ENCODE measurements around the gene FFAR3. TPM values are rescaled to one million over a fixed set of nuclear protein-coding genes. Genes with fewer than 3 reads are reported as not detected.

FFAR3 gene
- total and polyA plus RNA-seq, 4 donors = 0.33 TPM; not detected in 3

GRCh38 chr19:35341565-35342225, 16.6 kb upstream of the FFAR3 start:
- no peak for DNase-seq (ENCODE audit: low spot score)
- Histone ChIP-seq H3K9ac (ENCODE audit: low read depth in 1 of 2, low read length in 2 of 2) (no peak overlapping the region), H3K4me3 (ENCODE audit: low read depth in 1 of 3, low read length in 3 of 3) (no peak overlapping the region), H3K9me3 (ENCODE audit: control insufficient read depth in 4 of 4, low read length in 3 of 4) (no peaks in the 10 kb centered on the region), H3K27me3 (ENCODE audit: control insufficient read depth in 4 of 4, insufficient read depth in 4 of 4, low read length in 3 of 4) (no peaks in the 10 kb centered on the region), H3K4me1 (ENCODE audit: control insufficient read depth in 4 of 4, insufficient read depth in 4 of 4, low read length in 3 of 4) (no peaks in the 10 kb centered on the region), H3K36me3 (ENCODE audit: control insufficient read depth in 4 of 4, insufficient read depth in 3 of 4, low read depth in 1 of 4, low read length in 3 of 4) (no peaks in the 10 kb centered on the region), H3K27ac (ENCODE audit: low read depth in 1 of 2, low read length in 2 of 2) (no peak overlapping the region)
- no peak for TF ChIP-seq GABPA (IDR thresholded peaks at IDR 0.05 in 1 of 2, conservative IDR thresholded peaks at IDR 0.05 in 1 of 2)
- no peak for TF ChIP-seq FOXA2 (IDR thresholded peaks at IDR 0.05)
- no peak for TF ChIP-seq FOXA1 (IDR thresholded peaks at IDR 0.05)
- TF ChIP-seq ATF3 (IDR thresholded peaks at IDR 0.05) = no peak
- no peak for TF ChIP-seq ZBTB33 (IDR thresholded peaks at IDR 0.05)
- no peak for TF ChIP-seq REST (IDR thresholded peaks at IDR 0.05)
- TF ChIP-seq RXRA (IDR thresholded peaks at IDR 0.05) = no peak
- TF ChIP-seq HNF4G (IDR thresholded peaks at IDR 0.05) = no peak
- TF ChIP-seq RAD21 (IDR thresholded peaks at IDR 0.05) = no peak
- TF ChIP-seq MAX (IDR thresholded peaks at IDR 0.05) = no peak
- no peak for TF ChIP-seq JUND (IDR thresholded peaks at IDR 0.05)
- no peak for TF ChIP-seq SP1 (IDR thresholded peaks at IDR 0.05)
- 94% methylated on average over 14 of the region's 14 CpGs for WGBS

GRCh38 chr19:35342430-35342829, 15.8 kb upstream of the FFAR3 start:
- TF ChIP-seq JUND (IDR thresholded peaks at IDR 0.05) (no peak), SP1 (IDR thresholded peaks at IDR 0.05) (no peak)
- 87% methylated on average over 5 of the region's 5 CpGs for WGBS
- no peaks in the 10 kb centered on the region for H3K36me3 ChIP-seq (ENCODE audit: control insufficient read depth in 4 of 4, insufficient read depth in 3 of 4, low read depth in 1 of 4, low read length in 3 of 4)
- no peak for DNase-seq (ENCODE audit: low spot score)
- H3K9ac ChIP-seq (ENCODE audit: low read depth in 1 of 2, low read length in 2 of 2) = no peak overlapping the region
- no peak overlapping the region for H3K27ac ChIP-seq (ENCODE audit: low read depth in 1 of 2, low read length in 2 of 2)
- no peaks in the 10 kb centered on the region for H3K27me3 ChIP-seq (ENCODE audit: control insufficient read depth in 4 of 4, insufficient read depth in 4 of 4, low read length in 3 of 4)
- no peaks in the 10 kb centered on the region for H3K4me1 ChIP-seq (ENCODE audit: control insufficient read depth in 4 of 4, insufficient read depth in 4 of 4, low read length in 3 of 4)
- H3K9me3 ChIP-seq (ENCODE audit: control insufficient read depth in 4 of 4, low read length in 3 of 4) = no peaks in the 10 kb centered on the region
- no peak overlapping the region for H3K4me3 ChIP-seq (ENCODE audit: low read depth in 1 of 3, low read length in 3 of 3)
